ENCODE results near the gene PLXNA4.

- TF ChIP-seq, protein P1, sequence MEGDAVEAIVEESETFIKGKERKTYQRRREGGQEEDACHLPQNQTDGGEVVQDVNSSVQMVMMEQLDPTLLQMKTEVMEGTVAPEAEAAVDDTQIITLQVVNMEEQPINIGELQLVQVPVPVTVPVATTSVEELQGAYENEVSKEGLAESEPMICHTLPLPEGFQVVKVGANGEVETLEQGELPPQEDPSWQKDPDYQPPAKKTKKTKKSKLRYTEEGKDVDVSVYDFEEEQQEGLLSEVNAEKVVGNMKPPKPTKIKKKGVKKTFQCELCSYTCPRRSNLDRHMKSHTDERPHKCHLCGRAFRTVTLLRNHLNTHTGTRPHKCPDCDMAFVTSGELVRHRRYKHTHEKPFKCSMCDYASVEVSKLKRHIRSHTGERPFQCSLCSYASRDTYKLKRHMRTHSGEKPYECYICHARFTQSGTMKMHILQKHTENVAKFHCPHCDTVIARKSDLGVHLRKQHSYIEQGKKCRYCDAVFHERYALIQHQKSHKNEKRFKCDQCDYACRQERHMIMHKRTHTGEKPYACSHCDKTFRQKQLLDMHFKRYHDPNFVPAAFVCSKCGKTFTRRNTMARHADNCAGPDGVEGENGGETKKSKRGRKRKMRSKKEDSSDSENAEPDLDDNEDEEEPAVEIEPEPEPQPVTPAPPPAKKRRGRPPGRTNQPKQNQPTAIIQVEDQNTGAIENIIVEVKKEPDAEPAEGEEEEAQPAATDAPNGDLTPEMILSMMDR (IDR thresholded peaks at IDR 0.05; ENCODE audit: low read length): no peak
- no peak for TF ChIP-seq EZH2 (IDR thresholded peaks at IDR 0.05; ENCODE audit: borderline replicate concordance, low read length)
Measured at GRCh38 chr7:132544025-132544424, 32.2 kb downstream of the PLXNA4 start.
